ENCODE measurements around the gene CCDC33. TPM values are rescaled to one million over a fixed set of nuclear protein-coding genes. Genes with fewer than 3 reads are reported as not detected.

Gene CCDC33
- total RNA-seq, 4 donors from 2014 or later, result 0.13 TPM; not detected in 3

DNA sequence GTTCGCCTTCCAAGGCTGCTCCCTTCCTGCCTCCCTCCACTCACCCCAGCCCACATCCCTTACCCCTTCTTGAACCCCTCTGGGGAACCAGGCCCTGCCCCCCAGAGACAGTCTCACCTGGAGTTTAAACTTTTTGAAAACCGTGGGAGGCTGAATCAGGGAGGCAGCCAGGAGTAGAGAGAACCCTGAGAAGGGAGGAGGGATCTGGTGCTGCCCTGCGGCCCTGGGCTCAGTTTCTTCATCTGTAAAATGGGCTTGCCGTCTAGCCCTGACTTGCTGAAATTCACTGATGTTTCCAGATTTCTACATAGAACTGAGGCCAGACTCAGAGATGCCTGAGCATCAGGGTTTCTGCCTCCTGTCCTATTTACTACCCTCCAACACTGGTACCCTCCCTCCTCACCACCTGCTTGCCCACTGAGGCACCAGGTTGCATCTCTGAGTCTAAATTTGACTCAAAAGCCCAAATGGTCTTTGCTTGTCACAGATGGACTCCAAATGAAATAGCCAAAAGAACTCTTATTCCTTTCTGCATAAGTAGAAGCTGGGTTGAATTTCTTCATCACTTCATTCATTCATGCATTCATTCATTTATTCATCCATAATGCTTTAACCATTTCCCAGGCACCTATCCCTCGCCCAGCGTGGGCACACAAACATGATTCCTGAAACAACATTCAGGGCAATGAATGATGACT, 21.7 kb upstream of the CCDC33 start:
- intact Hi-C loops (cut with DNase I), result no loop called here
- Histone ChIP-seq H3K36me3 (no peaks in the 10 kb centered on the region), H3K9me3 (no peaks in the 10 kb centered on the region), H3K27me3 (no peaks in the 10 kb centered on the region), H3K4me1 (no peaks in the 10 kb centered on the region), H3K4me3 (replicated peaks in 1 of 3) (no peak overlapping the region), H3K27ac (no peak overlapping the region)
- no peak for TF ChIP-seq POLR2A (IDR thresholded peaks at IDR 0.05)
- no peak for TF ChIP-seq CTCF (IDR thresholded peaks at IDR 0.05)
- WGBS, 2 donors, result 78 to 85% methylated on average over 6 of the region's 6 CpGs
- no peak for DNase-seq

- Histone ChIP-seq H3K9me3 (no peaks in the 10 kb centered on the region), H3K27me3 (no peaks in the 10 kb centered on the region), H3K4me3 (replicated peaks in 1 of 3) (no peak overlapping the region), H3K4me1 (no peaks in the 10 kb centered on the region), H3K27ac (no peak overlapping the region), H3K36me3 (no peaks in the 10 kb centered on the region)
- no peak for DNase-seq
- TF ChIP-seq CTCF (IDR thresholded peaks at IDR 0.05), result no peak
- intact Hi-C loops (cut with DNase I), result no loop called here
- WGBS, 2 donors, result 87 to 90% methylated on average over 8 of the region's 8 CpGs
Measured at GRCh38 chr15:74215958-74216357, 20.2 kb upstream of the CCDC33 start.

GRCh38 chr15:74216949-74217348, 19.2 kb upstream of the CCDC33 start:
- 86 to 87% methylated on average over 3 of the region's 3 CpGs for WGBS, 2 donors
- H3K36me3 ChIP-seq, result no peaks in the 10 kb centered on the region

GRCh38 chr15:74217907-74218885, 17.9 kb upstream of the CCDC33 start:
- Histone ChIP-seq H3K27me3 (no peaks in the 10 kb centered on the region), H3K4me3 (replicated peaks in 1 of 3) (no peak overlapping the region), H3K9me3 (no peaks in the 10 kb centered on the region), H3K36me3 (no peaks in the 10 kb centered on the region), H3K27ac (no peak overlapping the region), H3K4me1 (peaks cover under 1 to 4% of the 10 kb centered on the region in 2 donors)
- TF ChIP-seq POLR2A (IDR thresholded peaks at IDR 0.05) (no peak), CTCF (IDR thresholded peaks at IDR 0.05) (no peak)
- WGBS, 2 donors, result 80 to 83% methylated on average over 3 to 5 of the region's 16 CpGs
- no peak for DNase-seq
- intact Hi-C loops (cut with DNase I), result no loop called here

More at GRCh38 chr15:74216949-74217348, 19.2 kb upstream of the CCDC33 start:
- Histone ChIP-seq H3K27me3 (no peaks in the 10 kb centered on the region), H3K9me3 (no peaks in the 10 kb centered on the region), H3K4me3 (replicated peaks in 1 of 3) (no peak overlapping the region), H3K4me1 (no peaks in the 10 kb centered on the region), H3K27ac (no peak overlapping the region)
- no peak for DNase-seq
- intact Hi-C loops (cut with DNase I), result no loop called here
- TF ChIP-seq CTCF (IDR thresholded peaks at IDR 0.05) (no peak), POLR2A (IDR thresholded peaks at IDR 0.05) (no peak)
